Activated naive CD8-positive, alpha-beta T cell treated with anti-CD3 and anti-CD28 coated beads, Interleukin-2, amount 10 ng/mL, durations not matched to agents 7 days and 5 days (primary cell): Measurements from ENCODE around the gene RIPK1. TPM values are rescaled to one million over a fixed set of nuclear protein-coding genes. Genes with fewer than 3 reads are reported as not detected.
"Not testable (repeated sequence)": the region's sequence is repeated elsewhere in the genome, so short reads cannot be mapped to it uniquely, and the experiment has no call there.

Source experiments
- ATAC-seq: fragments of 150-1000 bp; cut with Tn5 transposase; one replicate; pipeline ENCODE4 v1.10.0; 2021; ENCODE audit warnings: low read depth, moderate library complexity
- POLR2A ChIA-PET: fragments of 350-600 bp; sonication (Branson Sonifier 250); formaldehyde crosslinking; loops from one replicate; lab custom pipeline; 2021; ENCODE audit warnings: antibody characterized with exemption; lab: Charles Lee
- DNase-seq: peaks from one replicate; pipeline ENCODE4 v3.0.0; 2021
- H3K27ac Mint-ChIP-seq: one replicate; pipeline ENCODE4 v1.8.0; 2022; ENCODE audit warnings: mild to moderate bottlenecking, mixed read lengths
- H3K27me3 Mint-ChIP-seq: one replicate; pipeline ENCODE4 v1.8.0; 2022; ENCODE audit warnings: mild to moderate bottlenecking, moderate library complexity, mixed read lengths
- H3K36me3 Mint-ChIP-seq: one replicate; pipeline ENCODE4 v1.8.0; 2021; ENCODE audit warnings: mild to moderate bottlenecking, mixed read lengths
- H3K4me1 Mint-ChIP-seq: one replicate; pipeline ENCODE4 v1.8.0; 2021; ENCODE audit warnings: mixed read lengths
- H3K4me3 Mint-ChIP-seq: one replicate; pipeline ENCODE4 v1.8.0; 2022; ENCODE audit warnings: mild to moderate bottlenecking, moderate library complexity, mixed read lengths
- H3K9me3 Mint-ChIP-seq: one replicate; pipeline ENCODE4 v1.8.0; 2021; ENCODE audit warnings: mixed read lengths
- total RNA-seq, 2 experiments: library from RNA; stranded (reverse); gene quantifications; one replicate each; pipeline ENCODE4 v1.2.3, GENCODE V29; 2021

The RIPK1 gene
- total RNA-seq, 2 experiments from 2014 or later: 31.9 to 32.6 TPM

GRCh38 chr6:3033652-3034051 is 34.6 kb upstream of the RIPK1 start:
- POLR2A ChIA-PET: no interaction called here
- H3K27ac Mint-ChIP-seq: no peak overlapping the region
- H3K27me3 Mint-ChIP-seq: peaks cover 34% of the 10 kb centered on the region
- ATAC-seq (no peak), DNase-seq (no peak)
- peaks cover 1% of the 10 kb centered on the region for H3K4me1 Mint-ChIP-seq
- no peaks in the 10 kb centered on the region for H3K36me3 Mint-ChIP-seq
- no peak overlapping the region for H3K4me3 Mint-ChIP-seq
- peaks cover 3% of the 10 kb centered on the region for H3K9me3 Mint-ChIP-seq

DNA sequence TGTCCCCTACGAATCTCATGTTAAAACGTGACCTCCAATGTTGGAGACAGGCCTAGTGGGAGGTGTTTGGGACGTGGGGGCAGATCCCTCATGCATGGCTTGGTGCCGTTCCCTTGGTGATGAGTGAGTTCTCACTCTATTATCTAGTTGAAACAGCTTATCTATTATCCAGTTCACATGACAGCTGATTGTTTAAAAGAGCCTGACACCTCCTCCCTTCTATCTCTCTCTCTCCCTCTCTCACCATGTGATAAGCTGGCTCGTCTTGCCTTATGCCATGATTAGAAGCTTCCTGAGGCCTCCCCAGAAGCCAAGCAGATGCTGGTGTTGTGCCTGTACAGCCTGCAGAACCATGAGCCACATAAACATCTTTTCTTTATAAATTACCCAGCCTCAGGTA is 32.9 kb upstream of the RIPK1 start:
- H3K27ac Mint-ChIP-seq: no peak overlapping the region
- H3K9me3 Mint-ChIP-seq: peaks cover 3% of the 10 kb centered on the region
- DNase-seq (no peak), ATAC-seq (no peak)
- peaks cover 1% of the 10 kb centered on the region for H3K4me1 Mint-ChIP-seq
- H3K4me3 Mint-ChIP-seq: no peak overlapping the region
- peaks cover 31% of the 10 kb centered on the region for H3K27me3 Mint-ChIP-seq
- no peaks in the 10 kb centered on the region for H3K36me3 Mint-ChIP-seq
- POLR2A ChIA-PET: interaction anchor here (1.4 kb wide), 1 partner anchor 9 kb away, joined by 7 read pairs; no protein-coding TSS in a partner anchor

- DNase-seq (no peak), ATAC-seq (no peak)
- POLR2A ChIA-PET: no interaction called here
- Mint-ChIP-seq H3K4me1 (peaks cover under 1% of the 10 kb centered on the region), H3K4me3 (no peak overlapping the region), H3K27me3 (peaks cover 25% of the 10 kb centered on the region), H3K9me3 (peaks cover 3% of the 10 kb centered on the region), H3K27ac (no peak overlapping the region), H3K36me3 (no peaks in the 10 kb centered on the region)
These were observed 31.2 kb upstream of the RIPK1 start for GRCh38 chr6:3036861-3037637.

GRCh38 chr6:3037638-3038365 is 30.5 kb upstream of the RIPK1 start:
- ATAC-seq (no peak), DNase-seq (no peak)
- Mint-ChIP-seq H3K4me3 (no peak overlapping the region), H3K27ac (no peak overlapping the region), H3K9me3 (peaks cover 3% of the 10 kb centered on the region), H3K27me3 (peaks cover 20% of the 10 kb centered on the region), H3K4me1 (no peaks in the 10 kb centered on the region), H3K36me3 (no peaks in the 10 kb centered on the region)
- POLR2A ChIA-PET: interaction anchor here (0.7 to 1.1 kb wide), 2 partner anchors 16 to 38 kb away, joined by 3 to 4 read pairs; partner anchors contain the start of gene NQO2

- peaks cover 20% of the 10 kb centered on the region for H3K27me3 Mint-ChIP-seq
- H3K36me3 Mint-ChIP-seq: no peaks in the 10 kb centered on the region
- no peak overlapping the region for H3K4me3 Mint-ChIP-seq
- POLR2A ChIA-PET: interaction anchor here (0.7 kb wide), 1 partner anchor 1965 kb away, joined by 3 read pairs; no protein-coding TSS in a partner anchor
- peaks cover 3% of the 10 kb centered on the region for H3K9me3 Mint-ChIP-seq
- H3K4me1 Mint-ChIP-seq: no peaks in the 10 kb centered on the region
- DNase-seq (no peak), ATAC-seq (no peak)
- no peak overlapping the region for H3K27ac Mint-ChIP-seq
These were observed 28.9 kb upstream of the RIPK1 start for GRCh38 chr6:3039384-3039783.

GRCh38 chr6:3041147-3041546 is 27.1 kb upstream of the RIPK1 start:
- Mint-ChIP-seq H3K9me3 (no peaks in the 10 kb centered on the region), H3K27ac (no peak overlapping the region), H3K36me3 (no peaks in the 10 kb centered on the region), H3K4me1 (no peaks in the 10 kb centered on the region), H3K27me3 (peaks cover 22% of the 10 kb centered on the region), H3K4me3 (no peak overlapping the region)
- ATAC-seq: no peak
- POLR2A ChIA-PET: no interaction called here
- DNase-seq: no peak

GRCh38 chr6:3041606-3042005 is 26.7 kb upstream of the RIPK1 start:
- H3K4me1 Mint-ChIP-seq: no peaks in the 10 kb centered on the region
- no peaks in the 10 kb centered on the region for H3K36me3 Mint-ChIP-seq
- H3K4me3 Mint-ChIP-seq: no peak overlapping the region
- POLR2A ChIA-PET: no interaction called here
- ATAC-seq (no peak), DNase-seq (no peak)
- H3K27me3 Mint-ChIP-seq: peaks cover 25% of the 10 kb centered on the region
- no peaks in the 10 kb centered on the region for H3K9me3 Mint-ChIP-seq
- H3K27ac Mint-ChIP-seq: no peak overlapping the region

GRCh38 chr6:3045369-3045768 is 22.9 kb upstream of the RIPK1 start:
- no peak for ATAC-seq

DNA sequence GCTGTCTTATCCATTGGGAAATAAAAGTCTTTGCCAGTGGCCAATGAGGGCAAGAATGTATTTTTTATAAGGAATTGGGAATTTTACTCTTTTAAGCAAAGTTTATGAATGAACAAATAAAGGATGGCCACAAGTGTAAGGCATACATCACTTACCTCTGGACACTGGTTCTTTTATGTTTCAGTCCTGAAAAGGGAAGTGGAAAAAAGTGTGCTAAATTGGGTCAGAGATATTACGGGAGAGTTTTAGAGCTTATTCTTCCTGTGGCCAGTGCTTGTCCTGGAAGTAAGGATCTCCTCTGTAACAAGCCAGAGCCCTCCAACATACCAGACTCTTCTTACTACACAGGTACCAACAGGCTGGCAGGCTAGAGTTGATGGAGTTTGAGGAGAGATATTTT is 22.5 kb upstream of the RIPK1 start:
- no peak for DNase-seq
- H3K27ac Mint-ChIP-seq: no peak overlapping the region
- ATAC-seq: no peak
- peaks cover 39% of the 10 kb centered on the region for H3K27me3 Mint-ChIP-seq
- H3K9me3 Mint-ChIP-seq: no peaks in the 10 kb centered on the region
- POLR2A ChIA-PET: no interaction called here
- no peaks in the 10 kb centered on the region for H3K4me1 Mint-ChIP-seq
- H3K36me3 Mint-ChIP-seq: no peaks in the 10 kb centered on the region
- no peak overlapping the region for H3K4me3 Mint-ChIP-seq

More at GRCh38 chr6:3045369-3045768, 22.9 kb upstream of the RIPK1 start:
- H3K27me3 Mint-ChIP-seq: peaks cover 39% of the 10 kb centered on the region
- no peak for DNase-seq
- H3K27ac Mint-ChIP-seq: no peak overlapping the region
- no peaks in the 10 kb centered on the region for H3K4me1 Mint-ChIP-seq
- no peaks in the 10 kb centered on the region for H3K36me3 Mint-ChIP-seq
- no peaks in the 10 kb centered on the region for H3K9me3 Mint-ChIP-seq
- H3K4me3 Mint-ChIP-seq: no peak overlapping the region
- POLR2A ChIA-PET: no interaction called here

DNA sequence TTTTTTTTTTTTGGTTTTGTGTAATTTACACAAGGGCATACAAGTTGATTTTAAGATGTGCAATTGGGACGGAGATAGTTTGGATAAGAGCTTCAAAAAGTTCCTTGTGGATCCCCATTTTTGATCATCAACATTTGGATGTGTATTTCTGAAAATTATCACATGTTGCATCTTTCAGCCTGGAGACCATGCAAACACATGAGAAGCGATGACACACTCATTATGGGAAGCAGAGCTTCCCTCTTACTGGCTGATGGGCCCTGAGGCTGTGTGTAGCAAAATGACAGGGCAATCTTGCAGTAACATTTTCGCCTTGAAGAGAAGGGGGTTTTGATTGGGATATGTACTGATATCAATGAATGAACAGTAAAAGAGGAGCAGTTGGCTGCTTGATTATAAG is 22.0 kb upstream of the RIPK1 start:
- Mint-ChIP-seq H3K27me3 (peaks cover 41% of the 10 kb centered on the region), H3K27ac (no peak overlapping the region), H3K4me3 (no peak overlapping the region), H3K4me1 (no peaks in the 10 kb centered on the region), H3K9me3 (no peaks in the 10 kb centered on the region), H3K36me3 (no peaks in the 10 kb centered on the region)
- DNase-seq (no peak), ATAC-seq (no peak)
- POLR2A ChIA-PET: no interaction called here

DNA sequence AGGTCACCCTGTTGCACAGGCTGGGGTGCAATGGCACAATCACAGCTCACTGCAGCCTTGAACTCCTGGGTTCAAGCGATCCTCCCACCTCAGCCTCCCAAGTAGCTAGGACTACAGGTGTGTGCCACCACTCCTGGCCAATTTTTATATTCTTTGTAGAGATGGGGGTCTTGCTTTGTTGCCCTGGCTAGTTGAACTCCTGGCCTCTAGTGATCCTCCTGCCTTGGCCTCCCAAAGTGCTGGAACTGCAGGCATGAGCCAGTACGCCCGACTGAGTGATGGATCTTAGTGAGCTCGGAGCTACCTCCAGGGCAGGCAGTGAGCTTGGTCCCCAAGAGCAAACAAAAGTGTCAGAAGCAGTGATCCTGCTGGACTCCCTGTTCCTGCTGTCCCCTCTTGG is 20.3 kb upstream of the RIPK1 start:
- not testable (repeated sequence) for H3K27ac Mint-ChIP-seq, ATAC-seq, H3K9me3 Mint-ChIP-seq

GRCh38 chr6:3052481-3053230 is 15.6 kb upstream of the RIPK1 start:
- Mint-ChIP-seq H3K36me3 (peaks cover 2% of the 10 kb centered on the region), H3K9me3 (no peaks in the 10 kb centered on the region), H3K4me1 (peaks cover 23% of the 10 kb centered on the region), H3K27me3 (peaks cover 23% of the 10 kb centered on the region), H3K4me3 (peak overlapping the region; percentile 73), H3K27ac (peak overlapping the region; percentile 70)
- POLR2A ChIA-PET: interaction anchor here (0.8 to 3.1 kb wide), 12 partner anchors 13 to 112 kb away, joined by 3 to 26 read pairs (median 6); partner anchors contain the start of genes NQO2 and RIPK1
- DNase-seq: no peak
- ATAC-seq: no peak

More for the DNA sequence above, 20.3 kb upstream of the RIPK1 start:
- H3K4me1 Mint-ChIP-seq, DNase-seq, H3K36me3 Mint-ChIP-seq, POLR2A ChIA-PET, H3K4me3 Mint-ChIP-seq: not testable (repeated sequence)
- H3K27me3 Mint-ChIP-seq: peaks cover 41% of the 10 kb centered on the region

DNA sequence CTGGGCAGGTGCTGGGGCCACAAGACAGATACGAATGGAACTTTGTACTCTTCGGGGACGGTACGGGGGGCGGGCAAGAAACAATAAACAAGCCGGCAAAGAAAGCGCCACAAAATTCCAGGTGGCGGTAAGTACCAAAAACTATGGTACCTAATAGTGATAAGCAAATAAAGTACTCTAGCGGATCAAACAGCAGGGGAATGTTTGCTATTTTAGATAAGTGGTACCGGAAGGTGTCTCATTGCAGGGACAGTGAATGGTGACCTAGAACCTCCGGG is 15.1 kb upstream of the RIPK1 start:
- ATAC-seq: no peak
- POLR2A ChIA-PET: interaction anchor here (1.0 to 3.1 kb wide), 14 partner anchors 11 to 262 kb away, joined by 3 to 26 read pairs (median 6); partner anchors contain the start of genes NQO2 and RIPK1
- Mint-ChIP-seq H3K27ac (peak overlapping the region; percentile 70), H3K36me3 (peaks cover 2% of the 10 kb centered on the region), H3K4me1 (peaks cover 23% of the 10 kb centered on the region), H3K9me3 (no peaks in the 10 kb centered on the region), H3K27me3 (peaks cover 18% of the 10 kb centered on the region), H3K4me3 (peak overlapping the region; percentile 73)
- DNase-seq: no peak
